ENCODE data around the gene JMJD1C. TPM values are rescaled to one million over a fixed set of nuclear protein-coding genes. Genes with fewer than 3 reads are reported as not detected.

The JMJD1C gene
- total and polyA plus RNA-seq, 9 donors = 45.4 to 140 (median 78.2) TPM

DNA sequence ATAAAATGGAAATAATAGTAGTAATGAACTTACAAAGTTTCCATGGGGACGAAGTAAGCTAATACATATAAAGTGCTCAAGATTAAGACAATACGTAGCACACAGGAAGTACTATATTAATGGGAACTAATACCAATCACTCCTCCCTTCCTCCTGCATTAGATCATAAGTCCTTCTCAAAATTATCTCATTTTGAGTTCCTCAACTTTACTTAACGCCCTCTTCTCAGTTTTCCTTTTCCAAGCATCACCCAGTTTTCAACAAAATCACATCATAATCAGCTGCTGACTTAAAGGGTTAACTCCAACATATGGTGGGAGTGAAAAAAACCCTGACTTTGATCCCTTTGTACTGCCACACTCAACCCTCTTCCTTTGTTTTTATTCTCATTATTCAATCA, 24.4 kb downstream of the JMJD1C start:
- no peak overlapping the region for H3K27ac ChIP-seq
- no peak overlapping the region for H3K4me3 ChIP-seq
- no peaks in the 10 kb centered on the region for H3K27me3 ChIP-seq
- intact Hi-C loops (cut with DNase I) = no loop called here
- peaks cover 4% of the 10 kb centered on the region for H3K4me1 ChIP-seq (ENCODE audit: insufficient read depth)
- TF ChIP-seq POLR2A (IDR thresholded peaks at IDR 0.05) (no peak), EP300 (IDR thresholded peaks at IDR 0.05) (no peak), CTCF (IDR thresholded peaks at IDR 0.05) (no peak)
- WGBS, 3 donors = 84 to 87% (median 85%) methylated on average over 3 of the region's 3 CpGs
- H3K36me3 ChIP-seq = no peaks in the 10 kb centered on the region
- H3K9me3 ChIP-seq = no peaks in the 10 kb centered on the region
- no peak for DNase-seq

- Histone ChIP-seq H3K36me3 (no peaks in the 10 kb centered on the region), H3K4me3 (no peak overlapping the region), H3K9me3 (no peaks in the 10 kb centered on the region), H3K27ac (no peak overlapping the region), H3K27me3 (no peaks in the 10 kb centered on the region), H3K4me1 (ENCODE audit: insufficient read depth) (peaks cover 5% of the 10 kb centered on the region)
- TF ChIP-seq EP300 (IDR thresholded peaks at IDR 0.05) (no peak), CTCF (IDR thresholded peaks at IDR 0.05) (no peak), POLR2A (IDR thresholded peaks at IDR 0.05) (no peak)
- intact Hi-C loops (cut with DNase I) = no loop called here
- WGBS, 3 donors = 71 to 75% (median 73%) methylated on average over 3 of the region's 3 CpGs
- DNase-seq = no peak
These were observed 26.2 kb downstream of the JMJD1C start for GRCh38 chr10:63439607-63440006.

- 56 to 58% (median 57%) methylated on average over 8 of the region's 8 CpGs for whole genome bisulfite sequencing, 3 donors
These were observed 27.0 kb downstream of the JMJD1C start for GRCh38 chr10:63438506-63439498.

More at GRCh38 chr10:63438506-63439498, 27.0 kb downstream of the JMJD1C start:
- no peak for DNase-seq
- Histone ChIP-seq H3K4me3 (no peak overlapping the region), H3K4me1 (ENCODE audit: insufficient read depth) (peaks cover 7% of the 10 kb centered on the region), H3K27ac (no peak overlapping the region), H3K27me3 (no peaks in the 10 kb centered on the region), H3K9me3 (no peaks in the 10 kb centered on the region), H3K36me3 (no peaks in the 10 kb centered on the region)
- TF ChIP-seq EP300 (IDR thresholded peaks at IDR 0.05) (no peak), POLR2A (IDR thresholded peaks at IDR 0.05) (no peak), CTCF (IDR thresholded peaks at IDR 0.05) (no peak)
- intact Hi-C loops (cut with DNase I) = no loop called here

All from ovary (tissue), 9 donors.